ENCODE results near the gene GFRA1. TPM values are rescaled to one million over a fixed set of nuclear protein-coding genes. Genes with fewer than 3 reads are reported as not detected.
A peak's percentile ranks its signal among the peaks of the same experiment; 100 is the strongest.
"Not testable (repeated sequence)": the region's sequence is repeated elsewhere in the genome, so short reads cannot be mapped to it uniquely, and the experiment has no call there.

GFRA1 gene
- total RNA-seq, 1 donor from 2014 or later: 36.4 TPM

DNA sequence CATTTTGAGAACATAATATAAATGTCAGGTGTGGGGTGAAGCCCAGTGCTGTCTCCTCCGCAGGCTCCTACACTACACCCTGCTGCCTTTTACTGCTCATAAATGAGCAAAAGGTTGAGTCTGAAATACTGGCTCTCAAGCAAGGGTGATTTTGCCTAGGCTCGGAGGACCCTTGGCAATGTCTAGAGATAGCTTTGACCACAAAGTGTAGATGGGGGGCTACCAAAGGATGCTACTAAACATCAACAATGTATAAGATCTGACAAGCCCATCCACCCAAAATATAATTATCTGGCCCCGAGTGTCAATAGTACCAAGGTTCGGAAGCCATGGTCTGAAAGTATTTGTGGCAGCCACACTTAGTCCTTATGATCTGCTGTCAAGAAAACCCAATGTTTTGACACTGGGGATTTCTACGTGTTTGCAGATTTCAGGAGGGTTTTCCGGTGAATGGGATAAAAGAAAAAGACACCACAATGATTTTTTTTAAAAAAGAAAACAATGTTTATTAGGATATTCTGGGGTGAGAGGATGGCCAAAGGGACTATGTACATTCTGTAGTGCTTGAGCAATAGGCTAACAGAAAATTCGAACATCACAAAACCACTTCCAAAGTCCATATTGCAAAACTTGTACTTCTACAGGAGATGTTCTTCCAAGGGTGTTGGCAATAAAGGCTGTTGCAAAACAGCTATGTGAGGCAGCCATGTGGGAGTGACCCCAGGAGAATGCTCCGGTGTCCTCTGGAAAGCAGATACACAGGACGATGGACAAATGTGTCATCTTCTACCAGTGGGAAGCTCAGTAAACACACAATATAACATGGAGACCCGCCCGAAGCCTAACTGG, 216.3 kb downstream of the GFRA1 start:
- DNase-seq: no peak

DNA sequence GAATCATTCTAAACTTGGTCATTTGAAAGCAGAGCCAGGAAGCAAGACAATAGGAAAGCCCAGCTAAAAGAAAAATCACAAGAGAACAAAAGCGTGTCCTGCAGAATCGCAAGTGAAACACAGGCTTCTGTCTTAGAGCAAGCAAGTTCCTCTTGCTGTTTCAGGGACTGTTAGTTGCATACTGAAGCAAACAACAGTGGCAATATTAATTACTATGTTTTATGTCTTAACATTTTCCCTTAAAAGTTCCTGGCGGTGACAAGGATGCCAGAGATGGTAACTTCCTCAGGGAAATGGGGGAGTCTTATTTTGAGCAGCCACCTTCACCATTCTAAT, 217.1 kb downstream of the GFRA1 start:
- DNase-seq: no peak

DNA sequence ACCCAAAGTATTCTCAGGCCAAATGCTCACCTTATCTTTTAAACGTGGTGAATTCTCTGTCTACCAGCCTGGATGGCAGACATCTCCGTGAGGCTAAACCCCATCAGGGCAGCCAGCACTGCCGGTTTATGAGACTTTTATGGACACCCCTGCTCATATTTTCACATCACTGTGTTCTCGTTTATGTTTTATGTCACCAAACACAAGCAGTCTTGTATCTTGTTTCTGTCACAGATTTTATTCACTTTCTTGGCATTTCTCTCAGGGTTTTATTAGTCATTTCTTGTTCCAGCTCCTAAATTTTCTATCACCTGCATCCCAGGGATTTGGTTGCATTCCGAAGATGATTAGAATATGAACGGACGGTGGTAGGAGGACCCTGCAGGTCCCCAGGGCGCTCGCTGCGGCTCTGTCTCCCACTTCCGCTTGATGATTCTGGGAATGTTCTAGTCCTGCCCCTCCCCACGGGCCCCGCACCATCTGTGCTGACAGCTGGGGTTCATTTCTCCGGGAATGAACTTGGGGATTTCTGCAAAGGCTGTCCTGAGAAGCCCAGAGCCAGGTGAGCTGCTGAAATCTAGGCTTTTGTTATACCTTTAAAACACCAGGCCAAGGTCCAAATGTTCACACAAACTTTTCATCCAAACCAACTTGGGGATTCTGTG, 217.6 kb downstream of the GFRA1 start:
- no peak for DNase-seq

DNA sequence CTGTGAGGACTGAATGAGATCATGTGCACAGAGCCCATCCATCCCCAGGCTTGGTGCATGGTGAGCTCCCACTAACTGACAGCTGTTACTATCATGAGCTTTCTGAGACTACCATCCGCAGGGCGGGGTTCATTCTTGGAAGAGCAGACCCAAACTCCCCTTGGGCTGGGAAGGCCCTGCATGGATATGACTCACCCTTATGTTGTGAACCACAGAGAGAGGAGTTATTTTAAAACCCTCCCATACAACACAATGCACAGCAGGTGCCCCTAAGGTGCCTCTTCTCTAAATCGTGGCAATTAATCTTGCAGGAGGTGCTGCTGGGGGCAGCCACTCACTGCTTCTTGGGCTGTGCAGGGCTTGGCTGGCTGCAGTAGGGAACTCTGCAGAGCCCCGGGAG, 219.1 kb downstream of the GFRA1 start:
- DNase-seq: no peak

DNA sequence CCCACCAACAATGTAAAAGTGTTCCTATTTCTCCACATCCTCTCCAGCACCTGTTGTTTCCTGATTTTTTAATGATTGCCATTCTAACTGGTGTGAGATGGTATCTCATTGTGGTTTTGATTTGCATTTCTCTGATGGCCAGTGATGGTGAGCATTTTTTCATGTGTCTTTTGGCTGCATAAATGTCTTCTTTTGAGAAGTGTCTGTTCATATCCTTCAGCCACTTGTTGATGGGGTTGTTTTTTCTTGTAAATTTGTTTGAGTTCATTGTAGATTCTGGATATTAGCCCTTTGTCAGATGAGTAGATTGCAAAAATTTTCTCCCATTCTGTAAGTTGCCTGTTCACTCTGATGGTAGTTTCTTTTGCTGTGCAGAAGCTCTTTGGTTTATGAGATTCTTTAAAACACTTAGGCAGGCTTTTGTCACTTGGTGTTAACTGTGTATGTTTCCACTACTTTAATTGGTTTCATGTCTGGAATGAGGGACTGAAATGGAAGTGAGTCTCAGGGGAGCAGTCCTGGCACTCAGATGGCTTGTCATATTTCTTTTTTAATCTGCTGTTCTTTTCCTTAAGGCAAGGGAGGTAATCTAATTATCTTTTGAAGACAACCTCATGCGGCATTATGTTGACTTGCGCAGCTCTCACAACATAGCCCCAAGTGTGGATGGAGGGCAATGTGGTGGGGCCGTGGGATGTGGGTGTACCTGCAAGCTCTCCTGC, 219.8 kb downstream of the GFRA1 start:
- not testable (repeated sequence) for DNase-seq

DNA sequence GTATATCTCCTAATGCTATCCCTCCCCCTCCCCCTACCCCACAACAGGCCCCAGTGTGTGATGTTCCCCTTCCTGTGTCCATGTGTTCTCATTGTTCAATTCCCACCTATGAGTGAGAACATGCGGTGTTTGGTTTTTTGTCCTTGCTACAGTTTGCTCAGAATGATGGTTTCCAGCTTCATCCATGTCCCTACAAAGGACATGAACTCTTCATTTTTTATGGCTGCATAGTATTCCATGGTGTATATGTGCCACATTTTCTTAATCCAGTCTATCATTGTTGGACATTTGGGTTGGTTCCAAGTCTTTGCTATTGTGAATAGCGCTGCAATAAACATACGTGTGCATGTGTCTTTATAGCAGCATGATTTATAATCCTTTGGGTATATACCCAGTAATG, 220.5 kb downstream of the GFRA1 start:
- DNase-seq: not testable (repeated sequence)

DNA sequence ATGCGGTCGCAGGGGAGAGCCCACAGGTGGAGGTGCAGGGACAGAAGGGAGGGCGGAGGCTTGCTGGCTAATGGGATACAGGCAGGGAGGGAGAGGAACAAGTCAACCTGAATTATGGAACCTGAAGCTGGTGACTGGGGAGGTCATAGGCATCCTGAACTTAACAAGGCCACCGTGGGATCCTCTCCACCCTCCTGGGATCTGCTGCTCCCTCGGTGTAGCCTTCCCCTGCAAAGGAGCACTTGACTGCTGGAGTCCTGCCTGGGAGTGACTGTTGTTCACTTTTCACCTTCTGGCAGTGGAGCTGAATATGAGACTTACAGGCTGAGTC, 223.1 kb downstream of the GFRA1 start:
- DNase-seq: no peak

DNA sequence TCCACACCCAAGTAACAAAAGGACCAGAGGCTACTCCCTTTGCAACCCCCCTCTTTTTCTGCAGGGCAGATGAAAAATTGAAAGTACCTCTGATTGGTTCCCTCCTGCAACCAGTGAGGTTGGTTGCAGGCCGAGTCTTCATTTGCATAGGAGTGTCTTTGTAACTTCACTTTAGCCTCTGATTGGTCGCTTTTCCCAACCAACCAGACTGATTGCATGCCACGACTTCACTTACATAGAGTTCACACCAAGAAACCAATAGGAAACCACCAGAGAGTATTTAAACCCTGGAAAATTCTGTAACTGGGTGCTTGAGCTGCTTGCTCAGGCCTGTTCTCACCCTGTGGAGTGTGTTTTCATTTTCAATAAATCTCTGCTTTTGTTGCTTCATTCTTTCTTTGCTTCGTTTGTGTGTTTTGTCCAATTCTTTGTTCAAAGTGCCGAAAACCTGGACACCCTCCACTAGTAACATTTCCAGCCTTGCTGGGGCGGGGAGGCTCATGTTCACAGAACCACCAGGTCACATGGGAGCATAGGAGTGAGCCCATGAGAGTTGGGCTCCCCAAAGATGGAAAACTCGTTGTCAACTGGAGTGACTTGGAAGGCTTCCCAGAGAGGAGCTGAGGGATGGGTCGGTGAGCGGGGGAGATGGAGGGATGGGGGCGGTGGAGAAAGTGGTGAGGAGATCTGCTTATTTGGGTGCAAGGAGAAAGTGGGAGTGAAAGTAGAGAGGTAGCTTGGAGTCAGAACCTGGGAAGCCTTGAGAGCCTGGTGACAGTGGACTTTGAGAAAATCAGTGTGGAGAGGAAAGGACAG, 223.6 kb downstream of the GFRA1 start:
- no peak for DNase-seq

DNA sequence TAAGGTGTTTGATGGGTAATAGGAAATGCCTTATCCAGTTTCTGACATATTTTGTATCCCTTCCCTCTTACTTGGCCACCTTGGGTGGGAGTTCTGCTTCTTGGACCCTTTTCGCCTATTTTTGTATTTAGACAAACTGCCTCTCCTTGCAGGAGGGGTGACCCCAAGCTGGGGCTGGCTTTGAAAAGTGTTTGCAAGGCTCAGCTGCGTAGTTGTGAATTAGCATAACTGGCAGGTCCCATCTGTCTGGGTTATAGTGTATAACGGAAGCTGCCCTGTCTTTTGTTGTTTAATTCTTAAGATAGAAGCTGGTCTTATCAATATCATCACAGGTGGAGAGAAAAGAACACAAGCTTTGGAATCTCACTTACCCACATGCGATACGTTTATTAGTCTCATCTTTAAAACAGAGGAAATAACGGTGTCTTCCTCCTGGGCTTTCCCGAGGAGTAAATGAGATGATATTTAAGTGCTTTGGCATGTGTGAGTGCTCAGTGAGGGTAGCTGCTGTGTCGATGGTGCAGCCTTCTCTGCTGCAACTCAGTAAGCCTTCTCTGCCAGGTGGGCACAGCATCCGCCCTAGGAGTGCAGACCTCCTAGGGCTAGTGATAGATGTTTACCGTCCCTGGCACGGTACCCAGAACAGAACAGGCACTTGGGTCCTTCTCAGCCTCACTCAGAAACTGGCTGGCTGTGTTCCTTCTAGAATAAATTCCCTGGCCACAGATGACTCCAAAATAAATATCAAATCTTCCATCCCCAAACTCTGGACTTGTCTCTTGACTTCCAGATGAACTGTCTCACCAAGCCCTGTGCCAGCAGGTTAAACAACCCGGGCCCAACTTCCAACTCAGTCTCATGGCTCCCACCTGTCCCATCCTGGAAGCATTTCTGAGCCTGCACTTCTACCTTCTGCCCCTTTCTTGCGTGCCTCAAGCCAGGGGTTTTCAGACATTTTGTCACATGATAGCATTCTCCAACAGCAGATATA, 227.3 kb downstream of the GFRA1 start:
- no peak for DNase-seq

DNA sequence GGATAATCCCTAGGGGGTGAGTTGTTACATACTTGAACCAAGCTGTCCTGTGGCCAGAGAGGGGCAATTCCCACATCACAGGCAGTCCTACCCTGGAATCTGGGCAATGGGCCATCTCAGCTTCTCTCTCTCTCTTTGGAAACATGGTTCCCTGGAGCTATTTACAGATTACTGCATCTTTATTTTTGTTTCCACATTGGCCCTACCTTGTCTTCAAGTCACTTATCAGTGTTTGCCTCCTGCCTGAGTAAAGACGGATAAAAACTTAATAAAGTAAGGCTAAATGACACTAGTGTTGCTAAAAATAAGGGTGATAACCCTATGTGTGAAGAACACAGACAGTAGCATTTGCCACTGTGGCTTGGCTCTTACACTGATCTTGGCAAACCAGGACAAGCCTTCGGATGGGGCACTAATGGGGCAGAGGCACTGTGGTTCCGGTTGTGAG, 228.2 kb downstream of the GFRA1 start:
- DNase-seq: no peak

DNA sequence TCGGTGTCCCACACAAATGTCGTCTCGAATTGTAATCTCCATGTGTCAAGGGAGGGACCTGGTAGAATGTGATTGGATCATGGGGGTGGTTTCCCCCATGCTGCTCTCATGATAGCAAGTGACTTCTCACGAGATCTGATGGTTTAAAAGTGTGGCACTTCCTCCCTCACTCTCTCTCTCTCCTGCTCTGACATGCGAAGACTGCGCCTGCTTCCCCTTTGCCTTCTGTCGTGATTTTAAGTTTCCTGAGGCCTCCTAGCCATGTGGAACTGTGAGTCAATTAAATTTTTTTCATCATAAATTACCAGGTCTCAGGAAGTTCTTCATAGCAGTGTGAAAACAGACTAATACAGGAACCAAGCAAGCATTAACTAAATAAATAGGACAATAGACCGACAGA, 229.1 kb downstream of the GFRA1 start:
- peak; percentile 14 for DNase-seq

DNA sequence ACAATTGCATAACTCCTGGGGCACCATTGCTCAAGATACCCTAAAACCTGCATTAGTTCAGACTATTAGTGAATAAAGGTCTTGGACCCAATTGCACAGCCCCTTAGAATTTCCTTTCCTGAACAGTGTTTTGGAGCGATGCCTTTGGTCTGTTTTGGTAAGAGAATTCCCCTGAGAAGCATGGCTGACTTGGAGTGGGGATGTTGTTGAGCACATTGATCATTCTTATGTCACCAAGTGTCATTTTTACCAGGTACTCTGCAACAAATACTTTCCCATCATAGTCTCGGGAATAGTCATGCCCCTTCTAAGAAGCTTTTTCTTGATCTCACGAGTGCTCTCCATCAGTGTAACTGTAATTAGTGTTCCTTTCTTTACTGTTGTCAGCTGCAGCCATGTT, 229.7 kb downstream of the GFRA1 start:
- DNase-seq: no peak

DNA sequence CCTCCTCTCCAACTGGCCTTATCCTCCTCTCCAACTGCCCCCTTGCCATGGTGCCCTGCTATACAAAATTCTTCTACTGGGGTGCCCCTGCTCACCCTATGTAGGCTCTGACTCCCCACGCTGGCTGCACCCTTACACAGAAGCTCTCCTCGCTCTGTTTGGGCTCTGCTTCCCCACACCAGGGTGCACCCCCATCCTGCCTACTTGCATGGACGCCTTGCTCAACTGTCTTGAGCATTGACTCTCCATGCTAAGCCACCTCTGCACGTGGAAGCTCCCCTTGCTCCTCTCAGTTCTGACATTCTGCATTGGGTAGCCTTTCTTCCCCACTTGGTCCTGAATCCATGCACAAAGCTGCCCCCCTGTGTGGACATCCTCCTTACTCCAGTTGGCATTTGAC, 231.1 kb downstream of the GFRA1 start:
- no peak for DNase-seq

DNA sequence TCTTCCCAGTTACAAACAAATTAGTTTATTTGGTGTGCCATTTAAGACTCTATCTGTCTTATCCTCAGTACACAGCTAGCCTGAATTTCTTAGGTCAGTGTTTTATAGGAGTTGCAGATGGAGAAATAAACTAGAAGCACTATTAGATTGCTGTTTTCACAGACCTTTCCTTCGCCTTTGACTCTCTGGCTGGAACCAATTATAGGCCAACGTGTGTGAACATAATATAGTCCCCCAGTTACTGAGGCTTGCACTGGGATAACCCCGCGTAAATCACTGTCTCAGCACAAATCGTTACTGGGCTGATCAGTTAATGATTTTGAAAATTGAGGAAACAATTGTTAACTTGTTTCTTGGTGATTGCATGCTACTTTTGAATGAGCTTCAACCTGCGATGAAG, 233.4 kb downstream of the GFRA1 start:
- no peak for DNase-seq

DNA sequence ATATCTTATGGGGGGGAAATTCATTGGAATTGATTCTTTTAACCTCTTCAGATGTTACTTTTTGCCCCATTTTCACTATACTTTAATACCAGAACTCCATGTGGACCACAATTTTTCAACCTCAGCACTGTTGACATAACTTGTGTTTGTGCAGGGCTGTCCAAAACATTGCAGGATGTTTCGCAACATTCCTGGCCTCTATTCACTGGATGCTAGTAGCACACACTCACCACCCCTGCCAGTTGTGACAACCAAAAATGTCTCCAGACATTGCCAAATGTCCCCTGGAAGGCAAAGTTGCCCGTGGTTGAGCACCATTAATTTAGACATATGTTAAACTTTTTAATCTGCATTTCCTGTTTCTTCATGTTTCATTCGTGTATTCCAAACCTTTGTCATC, 234.7 kb downstream of the GFRA1 start:
- no peak for DNase-seq

DNA sequence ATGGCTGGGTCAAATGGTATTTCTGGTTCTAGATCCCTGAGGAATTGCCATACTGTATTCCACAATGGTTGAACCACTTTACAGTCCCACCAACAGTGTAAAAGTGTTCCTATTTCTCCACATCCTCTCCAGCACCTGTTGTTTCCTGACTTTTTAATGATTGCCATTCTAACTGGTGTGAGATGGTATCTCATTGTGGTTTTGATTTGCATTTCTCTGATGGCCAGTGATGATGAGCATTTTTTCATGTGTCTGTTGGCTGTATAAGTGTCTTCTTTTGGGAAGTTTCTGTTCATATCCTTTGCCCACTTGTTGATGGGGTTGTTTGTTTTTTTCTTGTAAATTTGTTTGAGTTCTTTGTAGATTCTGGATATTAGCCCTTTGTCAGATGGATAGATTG, 237.6 kb downstream of the GFRA1 start:
- DNase-seq: not testable (repeated sequence)

DNA sequence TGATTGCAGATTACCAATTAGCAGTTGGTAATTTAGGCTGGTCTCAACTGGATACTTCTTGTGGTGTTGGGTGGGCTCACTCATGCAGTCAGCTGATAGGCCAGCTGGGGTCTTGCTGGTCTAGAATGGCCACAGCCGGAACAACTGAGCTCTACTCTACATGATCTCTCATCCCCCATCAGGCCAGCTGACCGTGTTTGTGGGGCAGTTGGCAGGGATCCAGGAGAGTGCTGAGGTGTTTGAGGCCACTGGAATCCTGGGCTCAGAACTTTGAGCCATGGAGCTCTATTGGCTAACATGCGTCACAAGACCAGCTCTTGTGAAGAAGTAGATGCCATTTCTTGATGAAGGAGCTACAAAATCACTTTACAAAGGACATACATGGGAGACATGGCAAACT, 242.4 kb downstream of the GFRA1 start:
- DNase-seq: no peak

DNA sequence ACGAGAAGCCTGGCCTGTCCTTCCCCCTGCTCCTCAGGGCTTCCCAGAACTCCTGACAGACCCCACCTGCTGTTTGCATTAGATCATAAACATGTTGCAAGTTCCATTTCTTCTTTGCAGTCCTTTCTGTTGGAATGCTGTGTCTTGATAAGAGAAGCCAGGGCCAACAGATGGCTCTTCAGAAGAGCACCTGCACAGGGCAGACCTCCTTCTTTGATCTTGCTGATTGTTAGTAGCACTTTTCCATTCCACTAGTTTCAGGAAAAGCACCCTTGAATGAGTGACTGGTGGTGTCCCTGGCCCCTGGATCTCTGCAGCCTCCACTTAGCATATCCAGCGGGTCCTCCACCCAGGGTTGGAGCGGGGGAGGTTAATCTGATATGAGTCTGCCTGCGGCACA, 243.2 kb downstream of the GFRA1 start:
- no peak for DNase-seq

DNA sequence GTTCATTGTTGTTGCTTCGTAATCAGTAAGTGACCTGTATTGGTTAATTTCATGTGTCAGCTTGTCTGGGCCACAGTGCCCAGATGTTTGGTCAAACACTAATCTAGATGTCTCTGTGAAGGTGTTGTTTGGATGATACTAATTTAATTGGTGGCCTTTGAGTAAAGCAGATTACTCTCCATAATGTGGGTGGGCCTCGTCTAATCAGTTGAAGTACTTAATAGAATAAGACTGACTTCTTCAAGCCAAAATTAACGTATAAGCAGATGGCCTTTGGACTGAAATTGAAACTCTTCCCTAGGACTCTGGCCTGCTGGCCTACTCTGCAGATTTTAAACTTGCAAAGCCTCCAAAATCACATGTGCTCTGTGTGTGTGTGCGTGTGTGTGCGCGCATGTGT, 245.7 kb downstream of the GFRA1 start:
- DNase-seq: no peak

DNA sequence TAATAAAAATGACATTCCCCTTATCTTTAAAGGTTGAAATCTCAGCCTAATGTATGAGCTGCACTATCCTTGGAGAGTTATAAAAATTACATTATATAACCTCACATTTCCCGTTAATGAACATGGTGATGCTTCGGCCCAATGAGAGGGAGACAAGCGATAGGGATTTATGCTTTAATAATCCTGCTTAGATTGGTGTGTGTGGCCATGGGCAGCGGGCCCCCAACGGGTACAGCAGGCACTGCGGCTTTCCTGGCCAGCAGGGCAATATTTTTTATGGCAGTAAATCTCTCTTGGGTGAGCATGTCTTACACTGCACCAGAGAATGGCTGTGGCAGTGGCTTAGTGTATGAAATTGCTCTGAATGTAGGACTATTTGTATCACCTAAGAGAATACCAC, 246.3 kb downstream of the GFRA1 start:
- DNase-seq: no peak

DNA sequence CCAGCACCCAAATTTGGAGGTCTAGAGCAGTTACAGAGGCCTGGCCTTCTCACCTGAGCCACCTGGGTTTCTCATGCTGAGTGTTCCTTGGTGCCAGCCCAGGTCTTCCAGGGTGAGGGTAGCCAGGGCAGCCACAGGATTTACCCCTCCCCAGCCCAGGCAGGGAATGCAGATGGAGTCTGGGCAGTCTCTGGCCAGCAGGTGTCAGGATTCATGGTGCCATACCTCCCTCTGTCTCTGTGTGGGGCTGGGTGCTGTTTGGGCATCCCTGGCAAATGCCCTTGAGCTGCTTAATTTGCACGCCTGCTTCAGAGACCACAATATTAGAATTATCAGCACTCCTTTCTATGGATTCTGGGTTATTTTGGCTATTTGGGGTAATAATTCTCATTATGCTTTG, 246.7 kb downstream of the GFRA1 start:
- peak; percentile 6 for DNase-seq

Data from dermis blood vessel endothelial cell (primary cell).